ENCODE results near the gene FGFR4. TPM values are rescaled to one million over a fixed set of nuclear protein-coding genes. Genes with fewer than 3 reads are reported as not detected.
"Not testable (repeated sequence)": the region's sequence is repeated elsewhere in the genome, so short reads cannot be mapped to it uniquely, and the experiment has no call there.

Gene FGFR4
- total RNA-seq (2014; rRNA removed; shearing (Covaris generic)): 105 and 110 TPM in 2 replicates

- peak within 1 kb of the TSS; percentile 86 for H3K4me3 ChIP-seq (ENCODE audit: insufficient read depth, low read depth, low read length)
Measured at GRCh38 chr5:177086654-177087397, at the start of gene FGFR4. TSS of gene FGFR4 (plus strand) at chr5:177086915. CDS start at chr5:177089603, 2,688 bp downstream.

DNA sequence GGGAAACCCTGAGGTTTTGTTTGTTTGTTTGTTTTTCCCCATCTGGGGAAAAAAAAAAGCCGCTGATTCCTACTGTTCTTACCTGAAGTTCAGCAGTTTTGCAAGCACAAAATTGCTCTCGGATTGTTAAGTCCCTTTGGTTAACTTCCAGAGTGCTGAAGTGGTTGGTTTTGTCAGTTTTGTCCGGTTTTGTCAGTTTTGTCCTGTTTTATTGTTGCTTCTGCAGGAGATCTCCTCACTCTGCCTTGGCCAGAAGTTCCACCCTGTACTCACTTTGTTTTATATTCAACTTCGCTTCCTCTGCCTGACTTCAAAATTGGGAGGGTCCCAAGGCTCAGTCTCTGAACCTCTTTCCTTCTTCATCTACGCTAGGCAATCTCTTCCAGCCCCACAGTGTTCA lies 49.8 kb upstream of the FGFR4 start:
- no peak for DNase-seq
- Histone ChIP-seq H3K27me3 (ENCODE audit: control insufficient read depth, insufficient read depth, low read length) (no peaks in the 10 kb centered on the region), H3K4me3 (ENCODE audit: insufficient read depth, low read depth, low read length) (no peak overlapping the region), H3K36me3 (replicated peaks; ENCODE audit: control insufficient read depth, insufficient read depth, low read length) (peaks cover 1% of the 10 kb centered on the region)

More at GRCh38 chr5:177086654-177087397, at the start of gene FGFR4:
- no peaks in the 10 kb centered on the region; the same call in 1 of the 2 replicates for H3K27me3 ChIP-seq (ENCODE audit: control insufficient read depth, insufficient read depth, low read length)
- peaks cover 15% of the 10 kb centered on the region for H3K36me3 ChIP-seq (replicated peaks; ENCODE audit: control insufficient read depth, insufficient read depth, low read length)
- DNase-seq: peak; percentile 100

GRCh38 chr5:177040814-177041420 lies 45.8 kb upstream of the FGFR4 start:
- DNase-seq: no peak
- Histone ChIP-seq H3K27me3 (ENCODE audit: control insufficient read depth, insufficient read depth, low read length) (no peaks in the 10 kb centered on the region), H3K4me3 (ENCODE audit: insufficient read depth, low read depth, low read length) (no peak overlapping the region), H3K36me3 (replicated peaks; ENCODE audit: control insufficient read depth, insufficient read depth, low read length) (peaks cover 6% of the 10 kb centered on the region)

- DNase-seq: no peak
- H3K4me3 ChIP-seq (ENCODE audit: insufficient read depth, low read depth, low read length): no peak overlapping the region
- no peaks in the 10 kb centered on the region for H3K27me3 ChIP-seq (ENCODE audit: control insufficient read depth, insufficient read depth, low read length)
- H3K36me3 ChIP-seq (replicated peaks; ENCODE audit: control insufficient read depth, insufficient read depth, low read length): peaks cover 6% of the 10 kb centered on the region
Measured at GRCh38 chr5:177041936-177042335, 44.8 kb upstream of the FGFR4 start.

GRCh38 chr5:177043114-177043513 lies 43.6 kb upstream of the FGFR4 start:
- no peaks in the 10 kb centered on the region for H3K27me3 ChIP-seq (ENCODE audit: control insufficient read depth, insufficient read depth, low read length)
- no peak for DNase-seq
- H3K4me3 ChIP-seq (ENCODE audit: insufficient read depth, low read depth, low read length): no peak overlapping the region
- peaks cover 6% of the 10 kb centered on the region for H3K36me3 ChIP-seq (replicated peaks; ENCODE audit: control insufficient read depth, insufficient read depth, low read length)

DNA sequence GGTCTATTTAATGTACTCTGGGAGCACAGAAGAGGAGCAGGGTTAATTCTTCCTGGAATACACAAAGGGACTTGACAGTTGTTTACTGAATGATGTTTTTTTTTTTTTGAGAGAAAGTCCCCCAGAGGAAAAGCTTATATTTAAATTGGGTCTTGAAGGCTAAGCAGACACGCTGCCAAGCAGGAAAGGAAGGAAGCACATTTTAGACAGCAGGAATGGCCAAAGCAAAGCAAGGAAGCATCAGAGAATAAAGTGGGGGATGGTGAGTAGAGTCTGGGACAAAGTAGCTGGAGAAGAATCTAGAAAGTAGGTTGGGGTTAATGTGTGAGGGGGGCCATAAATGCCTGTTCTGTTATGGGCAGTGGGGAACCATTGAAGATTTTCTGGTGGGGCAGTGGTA lies 42.8 kb upstream of the FGFR4 start:
- DNase-seq: no peak
- peaks cover 6% of the 10 kb centered on the region for H3K36me3 ChIP-seq (replicated peaks; ENCODE audit: control insufficient read depth, insufficient read depth, low read length)
- H3K4me3 ChIP-seq (ENCODE audit: insufficient read depth, low read depth, low read length): no peak overlapping the region
- H3K27me3 ChIP-seq (ENCODE audit: control insufficient read depth, insufficient read depth, low read length): no peaks in the 10 kb centered on the region

DNA sequence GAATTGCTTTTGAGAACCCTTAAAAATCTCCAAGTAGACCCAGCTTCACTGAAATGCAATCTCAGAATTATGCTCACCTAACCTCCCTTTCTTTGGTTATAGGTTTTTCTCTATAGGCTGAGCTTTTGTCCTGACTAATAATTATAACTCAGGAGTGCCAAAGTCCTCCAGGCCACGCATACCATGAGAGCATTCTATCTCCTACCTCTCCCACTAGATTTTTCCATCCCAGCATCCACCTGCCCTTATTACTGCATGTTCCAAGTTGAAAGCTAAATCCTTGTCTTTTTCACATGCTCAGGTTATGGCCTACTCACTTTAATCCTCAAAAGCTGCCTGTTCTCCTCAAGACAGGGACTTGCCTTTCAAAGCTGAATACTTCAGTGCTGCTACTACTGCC lies 42.1 kb upstream of the FGFR4 start:
- H3K36me3 ChIP-seq (replicated peaks; ENCODE audit: control insufficient read depth, insufficient read depth, low read length): peaks cover 9% of the 10 kb centered on the region
- no peak overlapping the region for H3K4me3 ChIP-seq (ENCODE audit: insufficient read depth, low read depth, low read length)
- H3K27me3 ChIP-seq (ENCODE audit: control insufficient read depth, insufficient read depth, low read length): no peaks in the 10 kb centered on the region
- no peak for DNase-seq

- no peak for DNase-seq
- H3K4me3 ChIP-seq (ENCODE audit: insufficient read depth, low read depth, low read length): no peak overlapping the region
- H3K36me3 ChIP-seq (replicated peaks; ENCODE audit: control insufficient read depth, insufficient read depth, low read length): peaks cover 9% of the 10 kb centered on the region
- no peaks in the 10 kb centered on the region for H3K27me3 ChIP-seq (ENCODE audit: control insufficient read depth, insufficient read depth, low read length)
Measured at GRCh38 chr5:177045631-177046030, 41.1 kb upstream of the FGFR4 start.

- H3K27me3 ChIP-seq (ENCODE audit: control insufficient read depth, insufficient read depth, low read length); H3K4me3 ChIP-seq (ENCODE audit: insufficient read depth, low read depth, low read length); DNase-seq: not testable (repeated sequence)
- peaks cover 10% of the 10 kb centered on the region for H3K36me3 ChIP-seq (replicated peaks; ENCODE audit: control insufficient read depth, insufficient read depth, low read length)
Measured at GRCh38 chr5:177048531-177048930, 38.2 kb upstream of the FGFR4 start.

DNA sequence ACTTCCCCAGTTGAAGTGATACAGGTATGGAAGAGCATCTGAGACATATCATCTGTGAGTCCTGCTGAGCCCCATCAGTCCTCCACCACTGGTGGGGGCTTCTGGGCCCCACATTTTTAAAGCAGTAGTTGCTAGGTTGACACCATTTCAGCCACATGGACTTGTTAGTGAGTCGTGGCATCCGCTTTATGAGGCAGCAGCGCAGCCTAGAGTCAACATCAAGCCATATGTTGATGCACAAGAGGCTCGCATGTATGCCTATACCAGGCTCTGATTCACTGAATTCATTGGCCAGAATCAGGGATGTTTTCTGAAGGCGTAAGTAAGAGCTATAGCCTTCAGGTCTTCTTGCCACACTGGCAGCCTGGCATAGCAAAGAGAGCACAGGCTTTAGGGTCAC lies 37.4 kb upstream of the FGFR4 start:
- DNase-seq: no peak
- Histone ChIP-seq H3K36me3 (replicated peaks; ENCODE audit: control insufficient read depth, insufficient read depth, low read length) (peaks cover 10% of the 10 kb centered on the region), H3K27me3 (ENCODE audit: control insufficient read depth, insufficient read depth, low read length) (no peaks in the 10 kb centered on the region), H3K4me3 (ENCODE audit: insufficient read depth, low read depth, low read length) (no peak overlapping the region)

GRCh38 chr5:177064500-177065277 lies 22.0 kb upstream of the FGFR4 start:
- no peak overlapping the region for H3K4me3 ChIP-seq (ENCODE audit: insufficient read depth, low read depth, low read length)
- peaks cover 6% of the 10 kb centered on the region for H3K36me3 ChIP-seq (replicated peaks; ENCODE audit: control insufficient read depth, insufficient read depth, low read length)
- H3K27me3 ChIP-seq (ENCODE audit: control insufficient read depth, insufficient read depth, low read length): no peaks in the 10 kb centered on the region
- no peak for DNase-seq

DNA sequence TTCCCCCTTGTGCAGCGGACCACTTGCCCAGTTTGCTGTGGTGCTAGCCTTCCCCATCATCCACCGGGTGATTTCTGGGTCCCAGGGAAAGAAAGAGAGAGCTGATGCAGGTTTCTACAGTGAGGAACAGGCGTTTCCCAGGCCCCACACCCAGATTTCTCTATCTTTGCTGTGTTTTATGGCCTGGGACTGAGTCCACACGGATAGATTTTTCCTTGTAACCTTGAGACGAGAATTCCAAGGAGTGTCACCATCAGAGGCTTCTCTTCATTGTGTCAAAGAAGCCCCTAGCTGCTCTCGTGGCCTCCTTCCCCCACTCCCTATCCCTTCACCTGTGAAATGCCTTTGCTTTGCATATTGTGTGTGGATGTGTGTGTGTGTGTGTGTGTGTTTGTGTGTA lies 21.2 kb upstream of the FGFR4 start:
- H3K4me3 ChIP-seq (ENCODE audit: insufficient read depth, low read depth, low read length): no peak overlapping the region
- no peak for DNase-seq
- H3K36me3 ChIP-seq (replicated peaks; ENCODE audit: control insufficient read depth, insufficient read depth, low read length): peaks cover 6% of the 10 kb centered on the region
- H3K27me3 ChIP-seq (ENCODE audit: control insufficient read depth, insufficient read depth, low read length): no peaks in the 10 kb centered on the region

- DNase-seq: no peak
- no peak overlapping the region for H3K4me3 ChIP-seq (ENCODE audit: insufficient read depth, low read depth, low read length)
- H3K36me3 ChIP-seq (replicated peaks; ENCODE audit: control insufficient read depth, insufficient read depth, low read length): peaks cover 6% of the 10 kb centered on the region
- no peaks in the 10 kb centered on the region for H3K27me3 ChIP-seq (ENCODE audit: control insufficient read depth, insufficient read depth, low read length)
Measured at GRCh38 chr5:177066224-177066623, 20.5 kb upstream of the FGFR4 start.

DNA sequence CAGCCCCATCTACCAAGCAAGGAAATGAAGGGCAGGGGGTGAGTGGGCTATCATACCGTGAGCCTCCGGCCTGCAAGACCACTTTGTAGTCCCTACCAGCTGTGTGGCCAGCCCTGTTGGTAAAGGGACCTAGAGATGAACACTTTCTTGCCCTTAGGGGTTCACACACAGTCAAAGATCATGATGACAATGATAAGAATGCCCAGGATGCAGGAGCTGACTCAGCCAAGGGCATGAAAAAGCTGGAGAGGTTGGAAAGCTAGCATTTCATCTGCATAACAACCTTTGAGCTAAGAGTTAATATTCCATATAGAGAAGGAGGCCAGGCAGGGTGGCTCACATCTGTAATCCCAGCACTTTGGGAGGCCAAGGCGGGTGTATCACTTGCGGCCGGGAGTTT lies 19.2 kb upstream of the FGFR4 start:
- no peak for DNase-seq

More for the DNA sequence above, 19.2 kb upstream of the FGFR4 start:
- H3K27me3 ChIP-seq (ENCODE audit: control insufficient read depth, insufficient read depth, low read length): no peaks in the 10 kb centered on the region
- peaks cover 3% of the 10 kb centered on the region for H3K36me3 ChIP-seq (replicated peaks; ENCODE audit: control insufficient read depth, insufficient read depth, low read length)
- H3K4me3 ChIP-seq (ENCODE audit: insufficient read depth, low read depth, low read length): no peak overlapping the region

Data from H7 (cell line).